Osteocyte (in vitro differentiated cells): ENCODE results near the gene PRPF19. TPM values are rescaled to one million over a fixed set of nuclear protein-coding genes. Genes with fewer than 3 reads are reported as not detected.
"Not testable (repeated sequence)": the region's sequence is repeated elsewhere in the genome, so short reads cannot be mapped to it uniquely, and the experiment has no call there.

Experiments
- DNase-seq: peaks from one replicate; pipeline ENCODE4 v3.0.0; 2021; ENCODE audit warnings: mixed read lengths; ENCODE audit not compliant: unreplicated experiment; ENCODE audit errors: extremely low spot score
- H3K27ac Mint-ChIP-seq: one replicate; pipeline ENCODE4 v1.8.0; 2021; ENCODE audit warnings: mild to moderate bottlenecking, mixed read lengths; ENCODE audit not compliant: unreplicated experiment
- H3K27me3 Mint-ChIP-seq: one replicate; pipeline ENCODE4 v1.8.0; 2021; ENCODE audit warnings: mixed read lengths; ENCODE audit not compliant: unreplicated experiment
- H3K36me3 Mint-ChIP-seq: one replicate; pipeline ENCODE4 v1.8.0; 2021; ENCODE audit warnings: mixed read lengths; ENCODE audit not compliant: unreplicated experiment
- H3K4me1 Mint-ChIP-seq: one replicate; pipeline ENCODE4 v1.8.0; 2021; ENCODE audit warnings: mixed read lengths; ENCODE audit not compliant: unreplicated experiment
- H3K4me3 Mint-ChIP-seq: one replicate; pipeline ENCODE4 v1.8.0; 2021; ENCODE audit warnings: mild to moderate bottlenecking, moderate library complexity, mixed read lengths; ENCODE audit not compliant: unreplicated experiment
- H3K9me3 Mint-ChIP-seq: one replicate; pipeline ENCODE4 v1.8.0; 2021; ENCODE audit warnings: mixed read lengths; ENCODE audit not compliant: unreplicated experiment
- CTCF ChIP-seq: fragments of 200-600 bp; sonication (generic); IDR thresholded peaks from 2 replicates; pipeline ENCODE4 v1.5.0; 2021; ENCODE audit warnings: antibody characterized with exemption, mild to moderate bottlenecking, moderate library complexity
- total RNA-seq: library from RNA; stranded (reverse); gene quantifications from 2 replicates; pipeline ENCODE4 v1.2.1, GENCODE V29; 2021

Gene PRPF19
- total RNA-seq, 1 donor from 2014 or later, result 78.0 TPM

DNA sequence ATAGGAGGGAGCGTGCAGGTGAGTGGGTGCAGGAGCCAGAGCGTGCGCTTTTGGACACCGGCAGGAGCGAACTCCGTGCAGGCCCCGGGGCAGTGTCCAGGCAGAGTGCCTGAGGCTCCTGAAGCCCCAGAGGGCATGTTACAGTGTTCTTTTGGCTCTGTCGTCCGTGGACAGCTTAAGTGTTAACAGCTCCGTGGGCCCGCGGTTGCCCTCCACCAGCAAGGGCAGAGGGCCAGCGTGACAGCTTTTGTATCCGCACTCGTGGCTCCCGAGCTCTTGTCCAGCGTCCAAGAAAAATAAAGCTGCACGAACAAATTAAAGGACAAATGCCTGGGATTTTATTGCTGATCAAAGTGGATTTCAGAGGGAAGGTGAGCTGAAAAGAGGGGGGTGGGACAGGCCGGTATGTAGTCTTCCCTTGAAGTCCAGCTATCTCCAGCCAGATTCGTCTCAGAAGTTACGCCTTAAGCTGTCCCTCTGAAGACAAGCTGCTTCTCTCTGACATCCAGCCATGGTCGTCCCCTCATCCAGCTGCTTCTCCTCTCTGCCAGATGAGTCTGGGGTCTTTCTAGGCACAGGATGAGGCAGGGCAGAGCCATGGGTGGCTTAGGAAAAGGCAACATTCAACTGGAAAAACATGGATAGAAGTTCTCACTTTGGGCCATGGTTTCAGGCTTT lies 6.6 kb upstream of the PRPF19 start:
- peak overlapping the region; percentile 100 for H3K4me3 Mint-ChIP-seq
- no peak for TF ChIP-seq CTCF
- H3K9me3 Mint-ChIP-seq, result no peaks in the 10 kb centered on the region
- peaks cover 4% of the 10 kb centered on the region for H3K36me3 Mint-ChIP-seq
- peaks cover 40% of the 10 kb centered on the region for H3K4me1 Mint-ChIP-seq
- no peak for DNase-seq
- H3K27me3 Mint-ChIP-seq, result peaks cover 18% of the 10 kb centered on the region
- peak overlapping the region; percentile 98 for H3K27ac Mint-ChIP-seq

DNA sequence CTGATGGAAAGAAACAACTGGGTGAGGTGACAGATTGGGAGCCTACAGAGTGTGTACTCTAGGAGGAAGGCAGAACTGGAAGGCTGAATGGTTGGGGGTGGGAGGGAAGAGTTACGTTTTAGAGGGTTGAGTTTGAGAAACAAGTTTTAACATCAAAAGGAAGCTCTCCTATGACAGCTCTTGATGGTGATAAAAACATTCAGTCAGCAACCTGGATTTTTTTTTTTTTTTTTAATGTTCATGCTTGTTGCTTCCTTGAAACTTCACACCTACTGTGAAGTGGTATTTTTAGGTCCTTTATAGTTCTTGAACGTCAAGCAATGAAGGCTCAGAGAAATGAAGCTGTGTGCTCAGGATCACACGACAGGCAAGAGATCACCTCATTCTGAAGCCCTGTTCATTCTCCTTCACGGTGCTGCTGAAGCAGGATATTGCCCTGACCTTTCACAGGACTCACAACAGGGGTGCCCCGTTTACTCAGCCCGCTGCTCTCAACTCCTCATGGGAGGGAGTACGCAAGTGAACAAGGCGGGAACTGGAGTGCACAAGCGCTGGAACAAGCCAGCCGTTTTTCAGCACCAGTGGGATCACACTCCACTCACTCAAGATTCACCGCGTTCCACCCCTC lies 6.0 kb upstream of the PRPF19 start:
- Mint-ChIP-seq H3K9me3 (no peaks in the 10 kb centered on the region), H3K27me3 (peaks cover 18% of the 10 kb centered on the region), H3K36me3 (peaks cover 3% of the 10 kb centered on the region), H3K4me1 (peaks cover 39% of the 10 kb centered on the region), H3K4me3 (peak overlapping the region; percentile 15), H3K27ac (peak overlapping the region; percentile 98)
- no peak for TF ChIP-seq CTCF
- DNase-seq, result no peak

DNA sequence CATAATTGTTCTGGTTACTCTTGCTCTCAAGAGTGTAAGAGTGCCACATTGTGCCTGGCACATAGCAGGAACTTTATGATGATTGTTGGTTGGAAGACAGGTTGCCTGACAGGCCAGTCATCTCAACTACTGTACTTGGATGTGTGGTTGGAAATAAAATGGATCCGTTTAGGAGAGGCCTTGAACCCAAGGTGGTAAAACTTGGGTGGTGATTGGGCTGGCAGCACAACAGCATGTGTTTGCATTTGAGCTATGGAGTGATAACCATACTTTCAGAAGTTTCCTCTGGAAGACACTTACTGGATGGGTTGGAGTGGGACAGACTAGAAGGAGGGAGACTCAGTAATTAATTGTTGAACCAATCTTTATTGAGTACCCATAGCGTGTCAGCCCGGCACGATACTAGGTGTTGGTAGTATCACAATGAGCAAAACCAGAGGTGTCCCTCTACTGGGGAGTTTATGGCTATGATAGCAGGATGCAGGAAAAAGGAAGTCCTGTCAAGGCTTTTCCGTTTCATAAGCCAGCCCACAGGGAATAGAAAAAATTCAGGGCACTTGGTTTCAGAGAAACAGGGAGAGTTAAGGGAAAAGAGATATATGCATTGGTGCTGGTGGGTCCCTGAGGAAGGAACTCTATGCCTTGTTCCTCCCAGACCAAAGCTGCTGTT lies 4.5 kb upstream of the PRPF19 start:
- no peak for DNase-seq
- H3K9me3 Mint-ChIP-seq, result no peaks in the 10 kb centered on the region
- peaks cover 34% of the 10 kb centered on the region for H3K4me1 Mint-ChIP-seq
- peaks cover 18% of the 10 kb centered on the region for H3K27me3 Mint-ChIP-seq
- no peak overlapping the region for H3K4me3 Mint-ChIP-seq
- H3K27ac Mint-ChIP-seq, result no peak overlapping the region
- H3K36me3 Mint-ChIP-seq, result no peaks in the 10 kb centered on the region
- TF ChIP-seq CTCF, result no peak

- no peaks in the 10 kb centered on the region for H3K9me3 Mint-ChIP-seq
- no peaks in the 10 kb centered on the region for H3K36me3 Mint-ChIP-seq
- no peak overlapping the region for H3K4me3 Mint-ChIP-seq
- no peak for TF ChIP-seq CTCF
- no peak overlapping the region for H3K27ac Mint-ChIP-seq
- no peak for DNase-seq
- peaks cover 18% of the 10 kb centered on the region for H3K27me3 Mint-ChIP-seq
- peaks cover 34% of the 10 kb centered on the region for H3K4me1 Mint-ChIP-seq
Observed at GRCh38 chr11:60910281-60910687, 3.9 kb upstream of the PRPF19 start.

DNA sequence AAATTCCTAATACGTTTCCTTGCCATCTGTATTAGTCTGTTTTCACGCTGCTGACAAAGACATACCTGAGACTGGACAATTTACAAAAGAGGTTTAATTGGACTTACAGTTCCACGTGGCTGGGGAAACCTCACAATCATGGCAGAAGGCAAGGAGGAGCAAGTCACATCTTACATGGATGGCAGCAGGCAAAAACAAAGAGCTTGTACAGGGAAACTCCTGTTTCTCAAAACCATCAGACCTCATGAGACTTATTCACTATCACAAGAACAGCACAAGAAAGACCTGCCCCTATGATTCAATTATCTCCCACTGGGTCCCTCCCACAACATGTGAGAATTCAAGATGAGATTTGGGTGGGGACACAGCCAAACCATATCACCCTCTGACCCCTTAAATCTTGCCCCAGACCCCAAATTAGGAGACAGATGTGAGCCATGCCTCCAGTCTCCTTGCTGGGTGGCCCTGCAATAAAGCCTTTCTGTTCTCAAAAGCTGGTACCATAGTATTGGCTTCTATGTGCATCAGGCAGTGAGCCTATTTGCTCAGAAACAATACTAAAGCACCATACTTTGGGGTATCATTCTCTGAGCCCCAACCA lies 3.4 kb upstream of the PRPF19 start:
- not testable (repeated sequence) for H3K27ac Mint-ChIP-seq, H3K4me3 Mint-ChIP-seq, H3K36me3 Mint-ChIP-seq, DNase-seq, H3K9me3 Mint-ChIP-seq
- Mint-ChIP-seq H3K27me3 (peaks cover 18% of the 10 kb centered on the region), H3K4me1 (peaks cover 37% of the 10 kb centered on the region)
